K562 (cell line): ENCODE results near the gene GPALPP1. TPM values are rescaled to one million over a fixed set of nuclear protein-coding genes. Genes with fewer than 3 reads are reported as not detected.
A peak's percentile ranks its signal among the peaks of the same experiment; 100 is the strongest.

Experiments
- ATAC-seq: fragments of 200-7000 bp; cut with Tn5 transposase; 3 replicates; pipeline ENCODE4 v1.9.1; 2020; ENCODE audit warnings: moderate library complexity
- BruUV-seq: library from RNA; stranded (reverse); fragments of 400-500 nt; replicated peaks from 2 replicates; lab custom pipeline; 2021; lab: Mats Ljungman, UMichigan
- CTCF ChIA-PET: fragments of 300-600 bp; formaldehyde crosslinking; extraction: SDS; loops from one replicate; lab custom pipeline; 2021; ENCODE audit warnings: low intra/inter-chr PET ratio; lab: Yijun Ruan, JAX
- POLR2A ChIA-PET: fragments of 300-600, 350-650 bp; sonication (Branson Sonifier 250); formaldehyde crosslinking; extraction: SDS; loops from one replicate; lab custom pipeline; 2021; ENCODE audit warnings: antibody characterized with exemption, inconsistent platforms; lab: Yijun Ruan, JAX
- DNase-seq, 4 experiments: peaks; one replicate each; pipeline versions ENCODE4 v3.0.0 to v3.0.0-alpha.2; 2011 to 2018; ENCODE audit warnings: low spot score in 3 of 4, mixed read lengths in 3 of 4; ENCODE audit errors: extremely low read depth in 1 of 4
- FAIRE-seq: peaks from 2 replicates; lab custom pipeline; 2011; peaks lifted over from hg19 to GRCh38; lab: Jason Lieb, UNC
- H2AFZ ChIP-seq: 2 replicates; pipeline ENCODE4 v1.6.0; 2011; ENCODE audit warnings: low read depth, low read length, control low read depth, inconsistent platforms
- H3K27ac ChIP-seq: fragments of 200-600 bp; 3 replicates; pipeline ENCODE4 v1.8.0; 2011; ENCODE audit warnings: low read depth, mild to moderate bottlenecking, control low read depth, inconsistent platforms, low read length, moderate library complexity, mixed read lengths; ENCODE audit errors: extremely low read depth
- H3K27me3 ChIP-seq, 2 experiments: fragments of 300-600 bp in 1 of 2; 2 replicates in 1 of 2; 3 replicates in 1 of 2; pipeline versions ENCODE4 v1.6.0 to v1.8.0; 2011; ENCODE audit warnings: inconsistent platforms in 2 of 2, low read length in 2 of 2, mild to moderate bottlenecking in 1 of 2, mixed read lengths in 1 of 2, moderate library complexity in 1 of 2; ENCODE audit not compliant: control insufficient read depth in 2 of 2, insufficient read depth in 2 of 2
- H3K36me3 ChIP-seq: fragments of 300-600 bp; 3 replicates; pipeline ENCODE4 v1.8.0; 2011; ENCODE audit warnings: mild to moderate bottlenecking, low read length, inconsistent platforms; ENCODE audit not compliant: control insufficient read depth, insufficient read depth
- H3K4me1 ChIP-seq, 2 experiments: fragments of 200-600 bp in 1 of 2; replicated peaks in 1 of 2; 2 replicates in 1 of 2; 3 replicates in 1 of 2; pipeline versions ENCODE4 v1.5.1 to v1.8.0; 2011; ENCODE audit warnings: inconsistent platforms in 2 of 2, low read length in 2 of 2, mild to moderate bottlenecking in 1 of 2, mixed read lengths in 1 of 2, moderate library complexity in 1 of 2; ENCODE audit not compliant: control insufficient read depth in 2 of 2, insufficient read depth in 2 of 2
- H3K4me2 ChIP-seq: 2 replicates; pipeline ENCODE4 v1.6.1; 2011; ENCODE audit warnings: low read length, control low read depth, inconsistent platforms, mixed read lengths; ENCODE audit not compliant: insufficient read depth
- H3K4me3 ChIP-seq: fragments of 200-600 bp; sonication (generic), shearing (Covaris generic); 2 replicates; pipeline ENCODE4 v1.5.1; 2016; ENCODE audit warnings: control low read depth, inconsistent platforms
- H3K79me2 ChIP-seq: fragments of 200-600 bp; 3 replicates; pipeline ENCODE4 v1.8.0; 2011; ENCODE audit warnings: low read length, inconsistent platforms; ENCODE audit not compliant: control insufficient read depth, insufficient read depth
- H3K9ac ChIP-seq, 2 experiments: 2 replicates each; pipeline versions ENCODE4 v1.6.0 to v1.6.1; 2011; ENCODE audit warnings: low read depth in 2 of 2, low read length in 2 of 2, control low read depth in 1 of 2, inconsistent platforms in 1 of 2, mild to moderate bottlenecking in 1 of 2, mixed read lengths in 1 of 2; ENCODE audit not compliant: insufficient read depth in 1 of 2
- H3K9me1 ChIP-seq: one replicate; pipeline ENCODE4 v1.6.0; 2011; ENCODE audit warnings: inconsistent platforms, mild to moderate bottlenecking, low read length, moderate library complexity; ENCODE audit not compliant: control insufficient read depth, insufficient read depth
- H3K9me3 ChIP-seq: replicated peaks from 2 replicates; pipeline ENCODE4 v1.5.1; 2011; ENCODE audit warnings: low read depth, low read length, inconsistent platforms; ENCODE audit not compliant: control insufficient read depth, insufficient read depth
- H4K20me1 ChIP-seq: replicated peaks from 2 replicates; pipeline ENCODE4 v1.6.1; 2011; ENCODE audit warnings: low read length, inconsistent platforms, mixed read lengths; ENCODE audit not compliant: control insufficient read depth, insufficient read depth
- ATF3 ChIP-seq, 2 experiments: fragments of 450-650 bp in 1 of 2; sonication (generic) in 1 of 2; formaldehyde crosslinking in 1 of 2; IDR thresholded peaks in 1 of 2; conservative IDR thresholded peaks in 1 of 2; 2 replicates each; pipeline versions ENCODE4 v1.6.1 to v1.8.1; 2016 to 2023; ENCODE audit warnings: mild to moderate bottlenecking in 2 of 2, moderate library complexity in 2 of 2, inconsistent platforms in 1 of 2, missing genetic modification reagents in 1 of 2
- CEBPG ChIP-seq, 3 experiments: fragments of 200-800 bp in 1 of 3; sonication (Bioruptor generic) in 1 of 3; sonication (generic) in 1 of 3; formaldehyde crosslinking in 1 of 3; IDR thresholded peaks in 2 of 3; conservative IDR thresholded peaks in 1 of 3; 2 replicates each; pipeline versions ENCODE4 v1.6.1 to v1.8.0; 2016 to 2022; ENCODE audit warnings: missing compliant biosample characterization in 2 of 3, missing genetic modification characterization in 2 of 3, mild to moderate bottlenecking in 1 of 3, missing genetic modification reagents in 1 of 3
- CREBBP ChIP-seq: IDR thresholded peaks from one replicate; pipeline ENCODE4 v1.6.1; 2012; ENCODE audit warnings: low read depth, mild to moderate bottlenecking, control low read depth, inconsistent platforms, low read length
- FOSL1 ChIP-seq: fragments of 200-800 bp; sonication (Bioruptor generic); conservative IDR thresholded peaks from 2 replicates; pipeline ENCODE4 v1.6.1; 2016; ENCODE audit warnings: missing genetic modification characterization, missing compliant biosample characterization
- NFE2 ChIP-seq: IDR thresholded peaks from 2 replicates; pipeline ENCODE4 v1.6.1; 2014; ENCODE audit warnings: antibody characterized with exemption, low read depth
- SLC30A9 ChIP-seq: fragments of 250-450 bp; sonication (Bioruptor Pico); IDR thresholded peaks from 2 replicates; pipeline ENCODE4 v1.8.0; 2022; ENCODE audit warnings: mild to moderate bottlenecking, moderate library complexity
- USF2 ChIP-seq: sonication (generic); formaldehyde crosslinking; IDR thresholded peaks from 2 replicates; pipeline ENCODE4 v1.5.0; 2020; ENCODE audit warnings: missing genetic modification reagents
- WGBS: fragments of 100-300 bp; shearing (Covaris generic); methylation state at CpG from one replicate; pipeline ENCODE4 v1.1.6; 2016; ENCODE audit warnings: low coverage, mixed read lengths; ENCODE audit not compliant: insufficient coverage; ENCODE audit errors: missing lambda C conversion rate; 5-methylcytosine and 5-hydroxymethylcytosine counted together
- in situ Hi-C: fragments of 300-500 bp; cut with MboI; formaldehyde crosslinking; loops from 4 replicates; pipeline ENCODE4 v1.15.0; 2018; ENCODE audit warnings: inconsistent platforms, mixed read lengths
- intact Hi-C: fragments of 100-400 bp; cut with micrococcal nuclease; formaldehyde crosslinking; loops from 2 replicates; pipeline ENCODE4 v1.14.2; 2022
- polyA plus RNA-seq, 8 experiments: library from polyadenylated mRNA; depleted of rRNA in 4 of 8; stranded (reverse) in 5 of 8; unstranded in 3 of 8; fragments of >200 nt; fragmentation: Nextera tagmentation in 2 of 8; fragmentation: Illumina TruSeq in 1 of 8; extraction: Ambion mirVana in 2 of 8; extraction: Trizol in 1 of 8; gene quantifications; 2 replicates each; pipeline versions ENCODE4 v1.2.1 to v1.2.3, GENCODE V29; 2011 to 2014; ENCODE audit warnings: inconsistent platforms in 1 of 8, missing spikeins in 1 of 8
- total RNA-seq, 7 experiments: library from RNA; depleted of rRNA in 6 of 7; stranded (reverse); fragments of >200 nt in 6 of 7; fragmentation: Illumina TruSeq in 2 of 7; extraction: Trizol in 2 of 7; gene quantifications; 2 replicates each; pipeline versions ENCODE4 v1.2.1 to v1.2.3, GENCODE V29; 2011 to 2021; ENCODE audit warnings: low replicate concordance in 1 of 7
- TF ChIP-seq, protein P1 (sequence below), 2 experiments: fragments of 450-650 bp in 1 of 2; sonication (generic) in 1 of 2; formaldehyde crosslinking; conservative IDR thresholded peaks; 2 replicates each; pipeline versions ENCODE4 v1.4.0 to v1.8.1; 2020 to 2022; ENCODE audit warnings: mild to moderate bottlenecking in 1 of 2, missing genetic modification reagents in 1 of 2

The GPALPP1 gene
- total and polyA plus RNA-seq, 9 of the 15 experiments (the other 6 are each of a cell fraction or from before 2014, with no cell fraction given): 8.1 to 22.3 (median 18.5) TPM

DNA sequence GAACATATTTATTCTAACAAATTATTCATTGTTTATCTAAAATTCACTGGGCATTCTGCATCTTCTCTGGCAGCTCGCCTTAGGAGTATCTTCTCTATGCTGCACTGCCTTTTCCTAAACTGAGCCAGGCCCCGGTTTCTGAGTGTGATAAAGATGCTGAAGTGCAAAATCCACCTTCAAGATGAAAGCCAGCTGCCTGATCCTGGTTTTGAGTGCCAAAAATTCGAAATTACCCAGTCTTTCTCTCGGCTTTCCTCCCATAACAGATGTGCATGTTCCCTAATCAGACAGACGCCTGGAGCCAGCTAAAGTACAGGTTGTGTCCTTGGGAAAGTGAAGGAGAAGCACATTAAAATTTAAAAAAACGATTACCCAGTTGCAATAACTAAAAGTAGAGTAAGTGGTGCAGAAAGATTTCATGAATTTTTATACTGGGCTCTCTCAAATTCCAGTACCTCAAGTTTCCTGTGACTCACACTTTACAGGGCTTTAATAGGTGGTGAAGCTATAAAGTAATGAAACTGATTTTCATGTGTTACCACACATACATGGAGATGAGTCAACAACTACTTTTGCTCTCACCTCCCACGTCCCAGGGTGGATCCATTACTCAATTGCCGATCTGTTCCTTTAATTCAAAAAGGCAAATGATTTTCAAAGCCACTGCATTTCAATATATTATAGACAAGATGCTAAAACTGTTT lies 66.0 kb downstream of the GPALPP1 start:
- H3K27ac ChIP-seq: no peak overlapping the region
- H3K27me3 ChIP-seq: no peaks in the 10 kb centered on the region
- no peak overlapping the region for H3K4me2 ChIP-seq
- BruUV-seq: no TSS peak
- no peak overlapping the region for H3K4me3 ChIP-seq
- 10% methylated on average over 8 of the region's 8 CpGs for WGBS
- ChIA-PET CTCF (no interaction called here), POLR2A (interaction anchor here (0.6 to 1.2 kb wide), 3 partner anchors 11 to 497 kb away, joined by 3 read pairs; no protein-coding TSS in a partner anchor)
- FAIRE-seq (peak; percentile 55), DNase-seq (no peak), ATAC-seq (no peak)
- intact Hi-C loops (no loop called here), in situ Hi-C loops (loop anchor here (10.0 kb wide), 1 partner anchor 349 kb away; no protein-coding TSS in a partner anchor)
- no peaks in the 10 kb centered on the region for H3K36me3 ChIP-seq
- peak overlapping the region; percentile 87 for H2AFZ ChIP-seq
- H3K9me1 ChIP-seq: no peaks in the 10 kb centered on the region
- H3K4me1 ChIP-seq: peaks cover 0 to 6% of the 10 kb centered on the region in 2 experiments; a peak in 2 of 5 replicates
- no peak overlapping the region for H3K9ac ChIP-seq
- H3K9me3 ChIP-seq: no peaks in the 10 kb centered on the region
- TF ChIP-seq ATF3 (IDR thresholded peaks at IDR 0.05): 0 out of 2 replicates have a peak, but pooled peaks have one; percentile 22
- TF ChIP-seq ATF3 (CRISPR knock-in tag; conservative IDR thresholded peaks at IDR 0.05): no peak
- no peak for TF ChIP-seq USF2
- no peak for TF ChIP-seq NFE2
- TF ChIP-seq SLC30A9 (CRISPR knock-in tag): no peak
- TF ChIP-seq FOSL1 (tag): 0 out of 2 replicates have a peak, but pooled peaks have one; percentile 12
- TF ChIP-seq CREBBP: no peak
- TF ChIP-seq, protein P1, sequence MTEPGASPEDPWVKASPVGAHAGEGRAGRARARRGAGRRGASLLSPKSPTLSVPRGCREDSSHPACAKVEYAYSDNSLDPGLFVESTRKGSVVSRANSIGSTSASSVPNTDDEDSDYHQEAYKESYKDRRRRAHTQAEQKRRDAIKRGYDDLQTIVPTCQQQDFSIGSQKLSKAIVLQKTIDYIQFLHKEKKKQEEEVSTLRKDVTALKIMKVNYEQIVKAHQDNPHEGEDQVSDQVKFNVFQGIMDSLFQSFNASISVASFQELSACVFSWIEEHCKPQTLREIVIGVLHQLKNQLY (CRISPR knock-in tag; conservative IDR thresholded peaks at IDR 0.05): no peak
- TF ChIP-seq CEBPG (CRISPR knock-in tag; IDR thresholded peaks at IDR 0.05): no peak
- TF ChIP-seq CEBPG (tag; conservative IDR thresholded peaks at IDR 0.05 in 1 of 2, IDR thresholded peaks at IDR 0.05 in 1 of 2): peak in 1 of 2 experiments; percentile 48; a peak in 1 of 4 replicates
- H3K79me2 ChIP-seq: no peaks in the 10 kb centered on the region
- H4K20me1 ChIP-seq: no peaks in the 10 kb centered on the region
